Posterior vena cava (tissue), 2 donors: ENCODE results near the gene OXSM. TPM values are rescaled to one million over a fixed set of nuclear protein-coding genes. Genes with fewer than 3 reads are reported as not detected.

Experiments
- DNase-seq: peaks from one replicate; pipeline ENCODE4 v3.0.0-alpha.2; 2020; ENCODE audit warnings: low spot score
- intact Hi-C, 2 donors: fragments of 100-400 bp; cut with DNase I; formaldehyde crosslinking; loops; one replicate each; pipeline versions ENCODE4 v1.14.1 to v1.14.2; 2022 to 2023
- total RNA-seq, 2 donors: library from RNA; stranded (reverse); fragmentation: NEBNext Ultra II Directional; extraction: Animal tissue kit (Norgen Biotek cat#: 25700); gene quantifications; one replicate each; pipeline ENCODE4 v1.2.1, GENCODE V29; 2021
- donor health status: DM: yes; HTN: yes; CAD: no.
- donor health status: DM: yes; HTN: yes; CAD: no.

OXSM gene
- total RNA-seq, 2 donors from 2014 or later, result 5.7 to 6.8 TPM

GRCh38 chr3:25843332-25843731 is 53.4 kb downstream of the OXSM start:
- DNase-seq, result no peak
- intact Hi-C loops, result loop anchor here in 1 of 2 donors (5.0 kb wide), 1 partner anchor 869 kb away; no protein-coding TSS in a partner anchor

Other genes starting within 250 kb of the OXSM start
- gene TOP2B, start 125.2 kb upstream of the OXSM start, total RNA-seq, result 10 to 100 TPM; 84.7 to 95.3 TPM
- gene NGLY1, start 6.6 kb upstream of the OXSM start, total RNA-seq, result 10 to 100 TPM; 22.6 to 28.9 TPM